HL-60 (cell line): ENCODE data around the gene IFI30.

Source experiments
- CTCF ChIP-seq: IDR thresholded peaks from one replicate; pipeline ENCODE4 v1.5.1; 2011; ENCODE audit warnings: low read length, control low read depth, inconsistent platforms; ENCODE audit not compliant: insufficient read depth
- GABPA ChIP-seq: IDR thresholded peaks from 2 replicates; pipeline ENCODE4 v1.6.1; 2012; ENCODE audit warnings: low read depth
- POLR2AphosphoS5 ChIP-seq: IDR thresholded peaks from 2 replicates; pipeline ENCODE4 v1.6.1; 2012; ENCODE audit warnings: low read depth
- TF ChIP-seq, protein P1 (sequence below): IDR thresholded peaks from 2 replicates; pipeline ENCODE4 v1.6.1; 2012; ENCODE audit warnings: low read depth; ENCODE audit not compliant: insufficient replicate concordance

DNA sequence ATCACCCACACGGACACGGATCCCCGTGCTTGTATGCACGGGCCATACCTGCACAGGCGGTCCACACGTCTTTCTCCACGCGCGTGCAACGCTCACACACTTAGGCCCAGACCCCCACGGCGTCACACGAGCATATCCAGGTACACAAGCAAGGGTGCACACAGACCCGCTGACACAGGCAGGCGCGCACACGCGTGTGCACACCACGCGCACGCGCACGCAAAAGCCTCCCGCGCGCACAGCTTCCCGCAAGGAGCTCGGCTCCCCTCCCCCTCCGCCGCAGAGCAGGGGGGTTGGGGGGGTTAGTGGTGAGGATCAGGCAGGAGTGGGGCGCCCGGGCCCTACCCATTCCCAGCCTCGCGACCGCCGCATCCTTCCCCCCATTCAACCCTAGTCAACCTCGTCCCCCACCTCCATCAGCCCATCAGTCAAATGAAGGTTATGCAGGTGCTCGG lies 29.8 kb downstream of the IFI30 start:
- TF ChIP-seq CTCF (no peak), POLR2AphosphoS5 (no peak), GABPA (no peak)
- TF ChIP-seq, protein P1, sequence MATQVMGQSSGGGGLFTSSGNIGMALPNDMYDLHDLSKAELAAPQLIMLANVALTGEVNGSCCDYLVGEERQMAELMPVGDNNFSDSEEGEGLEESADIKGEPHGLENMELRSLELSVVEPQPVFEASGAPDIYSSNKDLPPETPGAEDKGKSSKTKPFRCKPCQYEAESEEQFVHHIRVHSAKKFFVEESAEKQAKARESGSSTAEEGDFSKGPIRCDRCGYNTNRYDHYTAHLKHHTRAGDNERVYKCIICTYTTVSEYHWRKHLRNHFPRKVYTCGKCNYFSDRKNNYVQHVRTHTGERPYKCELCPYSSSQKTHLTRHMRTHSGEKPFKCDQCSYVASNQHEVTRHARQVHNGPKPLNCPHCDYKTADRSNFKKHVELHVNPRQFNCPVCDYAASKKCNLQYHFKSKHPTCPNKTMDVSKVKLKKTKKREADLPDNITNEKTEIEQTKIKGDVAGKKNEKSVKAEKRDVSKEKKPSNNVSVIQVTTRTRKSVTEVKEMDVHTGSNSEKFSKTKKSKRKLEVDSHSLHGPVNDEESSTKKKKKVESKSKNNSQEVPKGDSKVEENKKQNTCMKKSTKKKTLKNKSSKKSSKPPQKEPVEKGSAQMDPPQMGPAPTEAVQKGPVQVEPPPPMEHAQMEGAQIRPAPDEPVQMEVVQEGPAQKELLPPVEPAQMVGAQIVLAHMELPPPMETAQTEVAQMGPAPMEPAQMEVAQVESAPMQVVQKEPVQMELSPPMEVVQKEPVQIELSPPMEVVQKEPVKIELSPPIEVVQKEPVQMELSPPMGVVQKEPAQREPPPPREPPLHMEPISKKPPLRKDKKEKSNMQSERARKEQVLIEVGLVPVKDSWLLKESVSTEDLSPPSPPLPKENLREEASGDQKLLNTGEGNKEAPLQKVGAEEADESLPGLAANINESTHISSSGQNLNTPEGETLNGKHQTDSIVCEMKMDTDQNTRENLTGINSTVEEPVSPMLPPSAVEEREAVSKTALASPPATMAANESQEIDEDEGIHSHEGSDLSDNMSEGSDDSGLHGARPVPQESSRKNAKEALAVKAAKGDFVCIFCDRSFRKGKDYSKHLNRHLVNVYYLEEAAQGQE, result no peak
